Measurements from ENCODE around the gene TSPEAR. TPM values are rescaled to one million over a fixed set of nuclear protein-coding genes. Genes with fewer than 3 reads are reported as not detected.

TSPEAR gene
- total and polyA plus RNA-seq, 2 donors (not counting 1 experiment from before 2014, with no cell fraction given) = not detected

DNA sequence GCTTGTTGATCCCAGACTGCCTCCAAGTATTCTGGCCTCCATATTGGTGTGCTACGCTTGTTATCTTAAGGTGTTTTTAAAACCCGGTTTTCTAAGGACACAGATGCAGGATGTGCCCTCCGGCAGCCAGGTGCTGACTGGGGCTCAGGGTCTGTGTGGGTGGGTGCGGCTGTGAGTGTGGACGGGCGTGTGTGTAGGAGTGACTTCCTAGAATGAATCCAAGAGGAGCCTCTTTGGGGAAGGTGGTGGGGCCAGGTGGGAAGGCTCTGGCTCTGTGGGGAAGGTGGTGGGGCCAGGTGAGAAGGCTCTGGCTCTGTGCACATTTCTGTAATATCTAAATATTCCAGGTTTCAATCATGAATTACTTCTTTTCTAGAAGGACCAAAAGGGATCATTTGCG is 12.8 kb upstream of the TSPEAR start:
- no peak overlapping the region for H3K4me3 Mint-ChIP-seq

More for the DNA sequence above, 12.8 kb upstream of the TSPEAR start:
- ChIA-PET POLR2A (interaction anchor here (0.6 kb wide), 1 partner anchor 961 kb away, joined by 7 read pairs; no protein-coding TSS in a partner anchor), CTCF (interaction anchor here (0.7 kb wide), 1 partner anchor 14 kb away, joined by 3 read pairs; no protein-coding TSS in a partner anchor)
- H3K4me3 ChIP-seq (ENCODE audit: control extremely low read depth in 1 of 5, extremely low read depth in 1 of 5, insufficient read depth in 1 of 5, low read depth in 2 of 5, low read length in 4 of 5) = no peak overlapping the region
- H4K20me1 ChIP-seq (ENCODE audit: control insufficient read depth, insufficient read depth, low read length, poor library complexity, severe bottlenecking) = no peaks in the 10 kb centered on the region
- H3K4me2 ChIP-seq (replicated peaks; ENCODE audit: low read depth, low read length, poor library complexity, severe bottlenecking) = no peak overlapping the region
- no peak for ATAC-seq (ENCODE audit: low read depth)
- peaks cover 0 to 32% (median 17%) of the 10 kb centered on the region in 4 experiments for H3K27me3 ChIP-seq (replicated peaks in 1 of 4; ENCODE audit: control extremely low read depth in 1 of 4, control insufficient read depth in 3 of 4, insufficient read depth in 4 of 4, low read length in 3 of 4)
- no peaks in the 10 kb centered on the region for H3K36me3 ChIP-seq (replicated peaks in 1 of 2; ENCODE audit: control extremely low read depth in 1 of 2, control insufficient read depth in 1 of 2, extremely low read depth in 1 of 2, insufficient read depth in 2 of 2, low read length in 1 of 2)
- no peak overlapping the region for H2AFZ ChIP-seq (ENCODE audit: insufficient read depth, low read depth, low read length, poor library complexity, severe bottlenecking)
- H3K4me1 ChIP-seq (ENCODE audit: control insufficient read depth in 2 of 2, insufficient read depth in 2 of 2, low read length in 2 of 2) = peaks cover 11 to 12% of the 10 kb centered on the region in 2 donors
- H3K79me2 ChIP-seq (ENCODE audit: control insufficient read depth, insufficient read depth, low read length) = no peaks in the 10 kb centered on the region
- no peak overlapping the region for H3K9ac ChIP-seq (ENCODE audit: low read length)
- 90% methylated on average over 6 of the region's 7 CpGs for WGBS (ENCODE audit: insufficient coverage)
- H3K27ac ChIP-seq (ENCODE audit: low read length in 2 of 2) = no peak overlapping the region
- peaks cover 0 to 12% (median 0%) of the 10 kb centered on the region in 3 donors for H3K9me3 ChIP-seq (ENCODE audit: control extremely low read depth in 1 of 3, control insufficient read depth in 2 of 3, insufficient read depth in 1 of 3, low read length in 2 of 3)
- H3K27me3 Mint-ChIP-seq = peaks cover 65% of the 10 kb centered on the region
- intact Hi-C loops (cut with micrococcal nuclease) = no loop called here
- TF ChIP-seq CTCF (IDR thresholded peaks at IDR 0.05) (no peak), EZH2 (IDR thresholded peaks at IDR 0.05; ENCODE audit: borderline replicate concordance, insufficient read depth, low read depth, low read length, poor library complexity, severe bottlenecking) (no peak)
- no peak overlapping the region for H3K27ac Mint-ChIP-seq
- DNase-seq = no peak
- H3K9me3 Mint-ChIP-seq (ENCODE audit: insufficient read depth) = no peaks in the 10 kb centered on the region
- peaks cover 6% of the 10 kb centered on the region for H3K4me1 Mint-ChIP-seq

Measured in B cell (primary cell).